Activated CD4-positive, alpha-beta memory T cell treated with anti-CD3 and anti-CD28 coated beads, Interleukin-2, amount 10 ng/mL, durations not matched to agents 7 days and 5 days (primary cell): Measurements from ENCODE around the gene ZNF780B. TPM values are rescaled to one million over a fixed set of nuclear protein-coding genes. Genes with fewer than 3 reads are reported as not detected.
"Not testable (repeated sequence)": the region's sequence is repeated elsewhere in the genome, so short reads cannot be mapped to it uniquely, and the experiment has no call there.

Experiments used
- CTCF ChIA-PET: fragments of 350-600 bp; sonication (Branson Sonifier 250); formaldehyde crosslinking; loops from one replicate; lab custom pipeline; 2021; ENCODE audit warnings: antibody characterized with exemption, inconsistent platforms; lab: Charles Lee
- POLR2A ChIA-PET: fragments of 350-600 bp; sonication (Branson Sonifier 250); formaldehyde crosslinking; loops from one replicate; lab custom pipeline; 2021; ENCODE audit warnings: antibody characterized with exemption; lab: Charles Lee
- DNase-seq: peaks from one replicate; pipeline ENCODE4 v3.0.0-alpha.2; 2020
- H3K27ac Mint-ChIP-seq: one replicate; pipeline ENCODE4 v1.8.0; 2021; ENCODE audit warnings: mild to moderate bottlenecking, mixed read lengths
- H3K27me3 Mint-ChIP-seq: one replicate; pipeline ENCODE4 v1.8.0; 2021; ENCODE audit warnings: mixed read lengths
- H3K36me3 Mint-ChIP-seq: one replicate; pipeline ENCODE4 v1.8.0; 2021; ENCODE audit warnings: low read depth, mixed read lengths
- H3K4me1 Mint-ChIP-seq: one replicate; pipeline ENCODE4 v1.8.0; 2021; ENCODE audit warnings: mixed read lengths
- H3K4me3 Mint-ChIP-seq: one replicate; pipeline ENCODE4 v1.8.0; 2021; ENCODE audit warnings: mild to moderate bottlenecking, mixed read lengths
- H3K9me3 Mint-ChIP-seq: one replicate; pipeline ENCODE4 v1.8.0; 2021; ENCODE audit warnings: mixed read lengths
- total RNA-seq, 2 experiments: library from RNA; stranded (reverse); gene quantifications; one replicate each; pipeline ENCODE4 v1.2.3, GENCODE V29; 2021

ZNF780B gene
- total RNA-seq, 2 experiments from 2014 or later, result 19.9 to 20.1 TPM

DNA sequence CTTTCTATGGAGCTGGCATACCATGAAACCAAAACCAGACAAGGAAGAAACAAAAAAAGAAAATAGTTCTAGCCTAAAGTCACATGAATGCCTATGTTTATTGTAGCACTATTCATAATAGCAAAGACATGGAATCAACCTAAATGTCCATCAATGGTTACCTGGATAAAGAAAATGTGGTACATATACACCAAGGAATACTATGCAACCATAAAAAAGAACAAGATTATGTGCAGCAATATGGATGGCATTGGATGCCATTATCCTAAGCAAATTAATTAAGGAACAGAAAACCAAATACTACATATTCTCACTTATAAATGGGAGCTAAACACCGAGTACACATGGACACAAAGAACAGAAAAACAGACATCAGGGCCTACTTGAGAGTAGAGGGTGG is 24.3 kb upstream of the ZNF780B start:
- CTCF ChIA-PET, result no interaction called here
- peaks cover 90% of the 10 kb centered on the region for H3K36me3 Mint-ChIP-seq

GRCh38 chr19:40078377-40078776 is 22.3 kb upstream of the ZNF780B start:
- ChIA-PET CTCF (no interaction called here), POLR2A (no interaction called here)
- Mint-ChIP-seq H3K27ac (no peak overlapping the region), H3K9me3 (peaks cover 65% of the 10 kb centered on the region), H3K4me3 (no peak overlapping the region), H3K36me3 (peaks cover 97% of the 10 kb centered on the region), H3K4me1 (no peaks in the 10 kb centered on the region), H3K27me3 (no peaks in the 10 kb centered on the region)
- no peak for DNase-seq

More for the DNA sequence above, 24.3 kb upstream of the ZNF780B start:
- POLR2A ChIA-PET, result interaction anchor here (1.3 kb wide), 1 partner anchor 10 kb away, joined by 3 read pairs; no protein-coding TSS in a partner anchor
- Mint-ChIP-seq H3K4me1 (no peaks in the 10 kb centered on the region), H3K27me3 (no peaks in the 10 kb centered on the region), H3K27ac (no peak overlapping the region), H3K9me3 (peaks cover 49% of the 10 kb centered on the region), H3K4me3 (no peak overlapping the region)
- no peak for DNase-seq

- ChIA-PET POLR2A (no interaction called here), CTCF (no interaction called here)
- DNase-seq, result no peak
- Mint-ChIP-seq H3K27ac (no peak overlapping the region), H3K4me3 (no peak overlapping the region), H3K36me3 (peaks cover 58% of the 10 kb centered on the region), H3K9me3 (peaks cover 46% of the 10 kb centered on the region), H3K4me1 (no peaks in the 10 kb centered on the region), H3K27me3 (peaks cover 4% of the 10 kb centered on the region)
These were observed 14.0 kb upstream of the ZNF780B start for GRCh38 chr19:40070058-40070457.

GRCh38 chr19:40059624-40060023 is 3.6 kb upstream of the ZNF780B start:
- CTCF ChIA-PET, result no interaction called here
- Mint-ChIP-seq H3K9me3 (peaks cover 21% of the 10 kb centered on the region), H3K27ac (no peak overlapping the region), H3K4me1 (peaks cover 23% of the 10 kb centered on the region), H3K27me3 (peaks cover 21% of the 10 kb centered on the region), H3K4me3 (no peak overlapping the region), H3K36me3 (peaks cover 24% of the 10 kb centered on the region)
- POLR2A ChIA-PET, result no interaction called here
- no peak for DNase-seq

DNA sequence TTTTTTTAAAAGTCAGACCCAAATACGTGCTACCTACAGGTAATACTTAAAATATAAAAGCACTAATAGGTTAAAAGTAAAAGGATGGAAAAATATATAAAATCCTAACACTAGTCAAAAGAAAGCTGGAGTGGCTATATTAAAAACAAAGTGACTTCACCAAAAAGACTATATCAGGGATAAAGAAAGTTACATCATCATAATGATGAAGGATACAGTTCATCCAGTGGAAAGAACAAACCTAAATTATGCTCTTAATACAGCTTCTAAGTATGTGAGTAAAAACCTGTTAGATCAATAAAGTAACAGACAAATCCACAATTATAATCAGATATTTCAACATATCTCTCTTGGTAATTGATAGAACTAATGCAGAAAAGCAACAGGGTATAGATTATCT is 1.1 kb upstream of the ZNF780B start:
- H3K4me1 Mint-ChIP-seq, result peaks cover 43% of the 10 kb centered on the region
- H3K4me3 Mint-ChIP-seq, result peak overlapping the region; percentile 99
- ChIA-PET POLR2A (interaction anchor here (0.9 to 1.9 kb wide), 2 partner anchors 33 to 721 kb away, joined by 3 to 6 read pairs; partner anchors contain the start of genes RAB4B and ZNF780A), CTCF (interaction anchor here (0.7 to 3.1 kb wide), 2 partner anchors 35 to 87 kb away, joined by 3 to 10 read pairs; partner anchors contain the start of gene PSMC4)
- DNase-seq, result no peak
- H3K27me3 Mint-ChIP-seq, result peaks cover 18% of the 10 kb centered on the region
- H3K9me3 Mint-ChIP-seq, result peaks cover 23% of the 10 kb centered on the region
- no peak overlapping the region for H3K27ac Mint-ChIP-seq
- H3K36me3 Mint-ChIP-seq, result peaks cover 40% of the 10 kb centered on the region

- CTCF ChIA-PET, result interaction anchor here (0.6 to 3.1 kb wide), 2 partner anchors 86 to 582 kb away, joined by 4 to 10 read pairs; partner anchors contain the start of gene PSMC4
- H3K9me3 Mint-ChIP-seq, result peaks cover 25% of the 10 kb centered on the region
- H3K27me3 Mint-ChIP-seq, result peaks cover 18% of the 10 kb centered on the region
- peak overlapping the region; percentile 91 for H3K27ac Mint-ChIP-seq
- POLR2A ChIA-PET, result interaction anchor here (0.6 to 1.9 kb wide), 5 partner anchors 34 to 722 kb away, joined by 3 to 10 read pairs (median 6); partner anchors contain the start of genes PSMC4, RAB4B, ZNF546 and ZNF780A
- no peak for DNase-seq
- peaks cover 44% of the 10 kb centered on the region for H3K36me3 Mint-ChIP-seq
- H3K4me3 Mint-ChIP-seq, result peak overlapping the region; percentile 99
- peaks cover 43% of the 10 kb centered on the region for H3K4me1 Mint-ChIP-seq
These were observed 474 bp upstream of the ZNF780B start for GRCh38 chr19:40056505-40056904.

- Mint-ChIP-seq H3K4me3 (peak overlapping the region; percentile 99), H3K27ac (no peak overlapping the region), H3K4me1 (peaks cover 43% of the 10 kb centered on the region), H3K36me3 (peaks cover 54% of the 10 kb centered on the region), H3K27me3 (peaks cover 16% of the 10 kb centered on the region), H3K9me3 (peaks cover 30% of the 10 kb centered on the region)
- CTCF ChIA-PET, result interaction anchor here (0.7 to 3.1 kb wide), 2 partner anchors 85 to 89 kb away, joined by 3 to 10 read pairs; partner anchors contain the start of gene PSMC4
- POLR2A ChIA-PET, result interaction anchor here (1.8 to 1.9 kb wide), 2 partner anchors 59 to 85 kb away, joined by 8 to 10 read pairs; partner anchors contain the start of genes PSMC4 and ZNF546
- no peak for DNase-seq
These were observed 982 bp downstream of the ZNF780B start for GRCh38 chr19:40055049-40055448.

- no peak overlapping the region for H3K27ac Mint-ChIP-seq
- H3K9me3 Mint-ChIP-seq, result peaks cover 26% of the 10 kb centered on the region
- CTCF ChIA-PET, result no interaction called here
- H3K36me3 Mint-ChIP-seq, result peaks cover 54% of the 10 kb centered on the region
- DNase-seq, result no peak
- peaks cover 43% of the 10 kb centered on the region for H3K4me1 Mint-ChIP-seq
- peaks cover 11% of the 10 kb centered on the region for H3K27me3 Mint-ChIP-seq
- H3K4me3 Mint-ChIP-seq, result peak overlapping the region; percentile 99
- POLR2A ChIA-PET, result no interaction called here
These were observed 1.4 kb downstream of the ZNF780B start for GRCh38 chr19:40054632-40055031.

GRCh38 chr19:40053491-40053890 is 2.5 kb downstream of the ZNF780B start:
- Mint-ChIP-seq H3K27me3 (peaks cover 4% of the 10 kb centered on the region), H3K36me3 (peaks cover 56% of the 10 kb centered on the region), H3K4me1 (peaks cover 43% of the 10 kb centered on the region), H3K4me3 (no peak overlapping the region), H3K27ac (no peak overlapping the region), H3K9me3 (peaks cover 24% of the 10 kb centered on the region)
- ChIA-PET POLR2A (no interaction called here), CTCF (no interaction called here)
- no peak for DNase-seq

DNA sequence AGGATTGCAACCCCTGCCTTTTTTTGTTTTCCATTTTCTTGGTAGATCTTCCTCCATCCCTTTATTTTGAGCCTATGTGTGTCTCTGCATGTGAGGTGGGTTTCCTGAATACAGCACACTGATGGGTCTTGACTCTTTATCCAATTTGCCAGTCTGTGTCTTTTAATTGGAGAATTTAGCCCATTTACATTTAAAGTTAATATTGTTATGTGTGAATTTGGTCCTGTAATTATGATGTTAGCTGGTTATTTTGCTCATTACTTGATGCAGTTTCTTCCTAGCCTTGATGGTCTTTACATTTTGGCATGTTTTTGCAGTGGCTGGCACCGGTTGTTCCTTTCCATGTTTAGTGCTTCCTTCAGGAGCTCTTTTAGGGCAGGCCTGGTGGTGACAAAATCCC is 14.3 kb downstream of the ZNF780B start:
- DNase-seq, H3K4me3 Mint-ChIP-seq, H3K27ac Mint-ChIP-seq, H3K27me3 Mint-ChIP-seq, H3K4me1 Mint-ChIP-seq, CTCF ChIA-PET, POLR2A ChIA-PET: not testable (repeated sequence)
- H3K9me3 Mint-ChIP-seq, result peaks cover 39% of the 10 kb centered on the region
- peaks cover 53% of the 10 kb centered on the region for H3K36me3 Mint-ChIP-seq

- H3K36me3 Mint-ChIP-seq, result peaks cover 38% of the 10 kb centered on the region
- DNase-seq, H3K4me3 Mint-ChIP-seq, CTCF ChIA-PET, H3K27ac Mint-ChIP-seq, H3K27me3 Mint-ChIP-seq, POLR2A ChIA-PET, H3K4me1 Mint-ChIP-seq: not testable (repeated sequence)
- peaks cover 51% of the 10 kb centered on the region for H3K9me3 Mint-ChIP-seq
These were observed 18.0 kb downstream of the ZNF780B start for GRCh38 chr19:40038047-40038446.

DNA sequence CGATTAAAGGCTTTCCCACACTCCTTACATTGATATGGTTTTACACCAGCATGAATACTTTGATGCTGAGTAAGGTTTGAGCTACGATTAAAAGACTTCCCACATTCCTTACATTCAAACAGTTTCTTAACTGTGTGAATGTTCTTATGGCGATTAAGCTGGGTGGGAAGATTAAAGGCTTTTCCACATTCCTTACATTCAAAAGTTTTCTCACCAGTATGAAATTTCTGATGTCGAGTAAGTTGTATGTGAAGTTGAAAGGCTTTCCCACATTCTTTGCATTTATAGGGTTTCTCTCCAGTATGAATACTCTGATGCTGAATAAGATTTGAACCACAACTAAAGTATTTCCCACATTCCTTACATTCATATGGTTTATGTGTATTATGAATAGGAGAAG is 20.0 kb downstream of the ZNF780B start:
- Mint-ChIP-seq H3K27ac (no peak overlapping the region), H3K27me3 (no peaks in the 10 kb centered on the region), H3K4me3 (no peak overlapping the region), H3K36me3 (peaks cover 30% of the 10 kb centered on the region), H3K4me1 (no peaks in the 10 kb centered on the region), H3K9me3 (peaks cover 51% of the 10 kb centered on the region)
- ChIA-PET POLR2A (no interaction called here), CTCF (no interaction called here)
- DNase-seq, result no peak

GRCh38 chr19:40033989-40034560 is 22.0 kb downstream of the ZNF780B start:
- no peak overlapping the region for H3K27ac Mint-ChIP-seq
- no peak overlapping the region for H3K4me3 Mint-ChIP-seq
- CTCF ChIA-PET, result no interaction called here
- H3K36me3 Mint-ChIP-seq, result peaks cover 29% of the 10 kb centered on the region
- no peak for DNase-seq
- H3K27me3 Mint-ChIP-seq, result no peaks in the 10 kb centered on the region
- no peaks in the 10 kb centered on the region for H3K4me1 Mint-ChIP-seq
- peaks cover 62% of the 10 kb centered on the region for H3K9me3 Mint-ChIP-seq
- POLR2A ChIA-PET, result no interaction called here
